DMS79 treated with DMSO at 0.1 percent for 48 hours (cell line): Measurements from ENCODE around the gene PDE10A.

Experiments used
- DNase-seq: peaks from one replicate; lab custom pipeline; 2025; lab: John Stamatoyannopoulos, UW

PDE10A gene

GRCh38 chr6:165655191-165655590 is 7.8 kb downstream of the PDE10A start:
- no peak for DNase-seq

- DNase-seq: no peak
These were observed 8.9 kb downstream of the PDE10A start for GRCh38 chr6:165654144-165654543.

- no peak for DNase-seq
These were observed 9.4 kb downstream of the PDE10A start for GRCh38 chr6:165653607-165654006.

- no peak for DNase-seq
These were observed 9.8 kb downstream of the PDE10A start for GRCh38 chr6:165653196-165653595.

GRCh38 chr6:165652766-165653165 is 10.3 kb downstream of the PDE10A start:
- DNase-seq: no peak

GRCh38 chr6:165649166-165650137 is 13.6 kb downstream of the PDE10A start:
- no peak for DNase-seq

- DNase-seq: no peak
These were observed 16.0 kb downstream of the PDE10A start for GRCh38 chr6:165647041-165647440.

GRCh38 chr6:165645919-165646318 is 17.1 kb downstream of the PDE10A start:
- DNase-seq: no peak

- DNase-seq: no peak
These were observed 18.3 kb downstream of the PDE10A start for GRCh38 chr6:165644586-165645266.

- DNase-seq: no peak
These were observed 20.0 kb downstream of the PDE10A start for GRCh38 chr6:165643015-165643414.

- no peak for DNase-seq
These were observed 21.3 kb downstream of the PDE10A start for GRCh38 chr6:165641672-165642156.

GRCh38 chr6:165640806-165641205 is 22.2 kb downstream of the PDE10A start:
- DNase-seq: no peak

GRCh38 chr6:165638530-165638929 is 24.5 kb downstream of the PDE10A start:
- no peak for DNase-seq

- DNase-seq: no peak
These were observed 25.5 kb downstream of the PDE10A start for GRCh38 chr6:165637586-165637985.

GRCh38 chr6:165636402-165637048 is 26.5 kb downstream of the PDE10A start:
- no peak for DNase-seq

- no peak for DNase-seq
These were observed 27.1 kb downstream of the PDE10A start for GRCh38 chr6:165635965-165636364.

GRCh38 chr6:165634101-165634880 is 28.8 kb downstream of the PDE10A start:
- no peak for DNase-seq

- no peak for DNase-seq
These were observed 30.8 kb downstream of the PDE10A start for GRCh38 chr6:165632194-165632593.

- no peak for DNase-seq
These were observed 32.5 kb downstream of the PDE10A start for GRCh38 chr6:165630544-165630953.

GRCh38 chr6:165628955-165629354 is 34.1 kb downstream of the PDE10A start:
- DNase-seq: no peak

- no peak for DNase-seq
These were observed 35.7 kb downstream of the PDE10A start for GRCh38 chr6:165627366-165627765.

- DNase-seq: no peak
These were observed 36.3 kb downstream of the PDE10A start for GRCh38 chr6:165626711-165627110.
